Activated CD4-positive, alpha-beta T cell treated with anti-CD3 and anti-CD28 coated beads for 36 hours (primary cell): ENCODE measurements around the gene KRT84. TPM values are rescaled to one million over a fixed set of nuclear protein-coding genes. Genes with fewer than 3 reads are reported as not detected.

Experiments
- total RNA-seq, 2 experiments: library from RNA; stranded (reverse); gene quantifications; one replicate each; pipeline ENCODE4 v1.2.3, GENCODE V29; 2021

Gene KRT84
- total RNA-seq, 2 experiments from 2014 or later: not detected

Other genes with a start within 250 kb of the KRT84 start
- gene KRT80, start 193.6 kb downstream of the KRT84 start, total RNA-seq: not detected
- 1 to 10 TPM; 3.4 to 3.9 TPM for gene KRT7, start 152.4 kb downstream of the KRT84 start, total RNA-seq
- not detected for gene KRT86, start 111.0 kb downstream of the KRT84 start, total RNA-seq
- not detected for gene KRT81, start 94.1 kb downstream of the KRT84 start, total RNA-seq
- gene KRT83, start 64.3 kb downstream of the KRT84 start, total RNA-seq: not detected
- not detected for gene KRT85, start 18.2 kb downstream of the KRT84 start, total RNA-seq
- gene KRT82, start 20.7 kb upstream of the KRT84 start, total RNA-seq: not detected
- gene KRT75, start 48.7 kb upstream of the KRT84 start, total RNA-seq: not detected
- gene KRT6B, start 66.5 kb upstream of the KRT84 start, total RNA-seq: not detected
- gene KRT6C, start 88.2 kb upstream of the KRT84 start, total RNA-seq: not detected
- gene KRT6A, start 107.6 kb upstream of the KRT84 start, total RNA-seq: not detected
- gene KRT5, start 134.7 kb upstream of the KRT84 start, total RNA-seq: not detected
- not detected for gene KRT71, start 167.5 kb upstream of the KRT84 start, total RNA-seq
- gene KRT74, start 188.2 kb upstream of the KRT84 start, total RNA-seq: not detected
- 1 to 10 TPM; 3.2 TPM for gene KRT72, start 215.8 kb upstream of the KRT84 start, total RNA-seq
- gene KRT73, start 232.9 kb upstream of the KRT84 start, total RNA-seq: 1 to 10 TPM; 1.7 to 1.9 TPM